Activated CD8-positive, alpha-beta memory T cell treated with anti-CD3 and anti-CD28 coated beads, Interleukin-2, amount 10 ng/mL, durations not matched to agents 7 days and 5 days (primary cell): Measurements from ENCODE around the gene SLC6A6. TPM values are rescaled to one million over a fixed set of nuclear protein-coding genes. Genes with fewer than 3 reads are reported as not detected.

Experiments
- ATAC-seq: fragments of 150-1000 bp; cut with Tn5 transposase; one replicate; pipeline ENCODE4 v1.10.0; 2021; ENCODE audit warnings: moderate library complexity
- CTCF ChIA-PET: fragments of 350-600 bp; sonication (Branson Sonifier 250); formaldehyde crosslinking; loops from one replicate; lab custom pipeline; 2021; ENCODE audit warnings: antibody characterized with exemption; lab: Charles Lee
- DNase-seq: peaks from one replicate; pipeline ENCODE4 v3.0.0-alpha.2; 2020
- H3K27ac Mint-ChIP-seq: one replicate; pipeline ENCODE4 v1.8.0; 2021; ENCODE audit warnings: mild to moderate bottlenecking, mixed read lengths
- H3K27me3 Mint-ChIP-seq: one replicate; pipeline ENCODE4 v1.8.0; 2021; ENCODE audit warnings: mixed read lengths
- H3K36me3 Mint-ChIP-seq: one replicate; pipeline ENCODE4 v1.8.0; 2021; ENCODE audit warnings: mild to moderate bottlenecking, mixed read lengths
- H3K4me1 Mint-ChIP-seq: one replicate; pipeline ENCODE4 v1.8.0; 2021; ENCODE audit warnings: mixed read lengths
- H3K4me3 Mint-ChIP-seq: one replicate; pipeline ENCODE4 v1.8.0; 2021; ENCODE audit warnings: mild to moderate bottlenecking, moderate library complexity, mixed read lengths
- H3K9me3 Mint-ChIP-seq: one replicate; pipeline ENCODE4 v1.8.0; 2022; ENCODE audit warnings: low read depth, mixed read lengths
- total RNA-seq, 2 experiments: library from RNA; stranded (reverse); gene quantifications; one replicate each; pipeline ENCODE4 v1.2.3, GENCODE V29; 2021

Gene SLC6A6
- total RNA-seq, 2 experiments from 2014 or later, result 55.3 to 64.6 TPM

GRCh38 chr3:14397046-14397445 lies 5.4 kb upstream of the SLC6A6 start:
- Mint-ChIP-seq H3K9me3 (no peaks in the 10 kb centered on the region), H3K4me1 (peaks cover 20% of the 10 kb centered on the region), H3K27me3 (peaks cover 3% of the 10 kb centered on the region), H3K36me3 (no peaks in the 10 kb centered on the region), H3K4me3 (no peak overlapping the region), H3K27ac (peak overlapping the region; percentile 54)
- no peak for ATAC-seq
- CTCF ChIA-PET, result no interaction called here
- no peak for DNase-seq

GRCh38 chr3:14397531-14397930 lies 4.9 kb upstream of the SLC6A6 start:
- no peak overlapping the region for H3K4me3 Mint-ChIP-seq
- H3K36me3 Mint-ChIP-seq, result no peaks in the 10 kb centered on the region
- CTCF ChIA-PET, result no interaction called here
- peaks cover 3% of the 10 kb centered on the region for H3K27me3 Mint-ChIP-seq
- ATAC-seq (no peak), DNase-seq (peak; percentile 54)
- H3K4me1 Mint-ChIP-seq, result peaks cover 22% of the 10 kb centered on the region
- peak overlapping the region; percentile 54 for H3K27ac Mint-ChIP-seq
- H3K9me3 Mint-ChIP-seq, result no peaks in the 10 kb centered on the region

DNA sequence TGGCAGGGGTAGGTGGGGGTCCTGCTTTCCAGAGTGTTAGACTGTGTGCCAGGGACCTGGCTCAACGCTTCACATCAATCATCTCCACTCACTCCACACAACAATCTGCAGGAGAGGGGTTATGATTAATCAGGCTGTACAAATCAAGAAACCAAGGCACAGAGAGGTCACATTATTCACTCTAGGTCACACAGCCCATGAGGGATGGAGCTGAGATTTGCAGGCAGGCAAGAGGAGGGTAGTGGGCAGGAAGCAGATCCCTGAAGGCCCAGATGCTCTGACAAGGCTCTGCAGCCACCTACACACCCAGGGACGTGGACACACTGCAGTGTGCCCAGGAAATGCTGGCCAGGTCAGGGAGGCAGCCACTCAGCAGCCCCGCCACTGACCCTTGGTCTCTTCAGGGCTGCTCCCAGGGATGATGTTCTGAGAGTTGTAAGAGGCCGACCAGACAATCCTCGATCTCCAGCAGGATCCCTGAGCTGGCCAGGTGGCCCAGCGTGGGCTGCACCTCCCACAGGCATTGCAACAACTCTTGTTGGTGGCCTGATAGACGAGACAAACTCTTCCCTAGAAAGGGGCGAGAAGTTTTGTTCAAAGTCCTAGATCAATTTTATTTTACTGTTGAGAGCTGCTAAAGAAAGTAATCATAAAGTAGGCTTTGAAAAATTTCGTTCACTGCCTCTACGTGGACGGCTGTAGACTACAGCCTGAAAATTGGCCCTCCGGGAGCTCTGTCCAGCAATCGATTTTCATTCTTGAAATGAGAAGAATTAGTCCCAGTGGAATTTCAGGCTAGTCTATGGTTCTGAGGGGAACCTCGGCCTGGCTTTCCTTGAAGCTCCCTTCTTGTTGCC lies 4.2 kb upstream of the SLC6A6 start:
- Mint-ChIP-seq H3K9me3 (no peaks in the 10 kb centered on the region), H3K27ac (no peak overlapping the region), H3K36me3 (peaks cover 2% of the 10 kb centered on the region), H3K4me1 (peaks cover 22% of the 10 kb centered on the region), H3K27me3 (peaks cover 3% of the 10 kb centered on the region), H3K4me3 (no peak overlapping the region)
- CTCF ChIA-PET, result interaction anchor here (1.5 to 2.2 kb wide), 3 partner anchors 11 to 70 kb away, joined by 3 to 12 read pairs (median 6); no protein-coding TSS in a partner anchor
- ATAC-seq, result no peak
- no peak for DNase-seq

- no peak overlapping the region for H3K4me3 Mint-ChIP-seq
- H3K9me3 Mint-ChIP-seq, result no peaks in the 10 kb centered on the region
- ATAC-seq (no peak), DNase-seq (no peak)
- H3K27ac Mint-ChIP-seq, result no peak overlapping the region
- peaks cover 4% of the 10 kb centered on the region for H3K36me3 Mint-ChIP-seq
- peaks cover 22% of the 10 kb centered on the region for H3K4me1 Mint-ChIP-seq
- CTCF ChIA-PET, result interaction anchor here (1.5 to 2.2 kb wide), 4 partner anchors 11 to 69 kb away, joined by 3 to 12 read pairs (median 6); no protein-coding TSS in a partner anchor
- H3K27me3 Mint-ChIP-seq, result peaks cover 3% of the 10 kb centered on the region
Observed at GRCh38 chr3:14398797-14399106, 3.7 kb upstream of the SLC6A6 start.

- Mint-ChIP-seq H3K4me3 (peak overlapping the region; percentile 91), H3K27me3 (peaks cover 3% of the 10 kb centered on the region), H3K36me3 (peaks cover 4% of the 10 kb centered on the region), H3K9me3 (no peaks in the 10 kb centered on the region), H3K27ac (peak overlapping the region; percentile 95), H3K4me1 (peaks cover 44% of the 10 kb centered on the region)
- CTCF ChIA-PET, result interaction anchor here (0.8 to 2.5 kb wide), 9 partner anchors 12 to 250 kb away, joined by 3 to 20 read pairs (median 5); partner anchors contain the start of gene CCDC174
- ATAC-seq (no peak), DNase-seq (no peak)
Observed at GRCh38 chr3:14401692-14402303, 608 bp upstream of the SLC6A6 start.

GRCh38 chr3:14403619-14404155 lies 1.3 kb downstream of the SLC6A6 start:
- peaks cover 3% of the 10 kb centered on the region for H3K27me3 Mint-ChIP-seq
- peaks cover 39% of the 10 kb centered on the region for H3K4me1 Mint-ChIP-seq
- peak overlapping the region; percentile 91 for H3K4me3 Mint-ChIP-seq
- ATAC-seq (no peak), DNase-seq (no peak)
- CTCF ChIA-PET, result interaction anchor here (0.7 to 3.3 kb wide), 8 partner anchors 17 to 142 kb away, joined by 3 to 21 read pairs (median 4); no protein-coding TSS in a partner anchor
- peaks cover 9% of the 10 kb centered on the region for H3K36me3 Mint-ChIP-seq
- H3K27ac Mint-ChIP-seq, result peak overlapping the region; percentile 84
- no peaks in the 10 kb centered on the region for H3K9me3 Mint-ChIP-seq

DNA sequence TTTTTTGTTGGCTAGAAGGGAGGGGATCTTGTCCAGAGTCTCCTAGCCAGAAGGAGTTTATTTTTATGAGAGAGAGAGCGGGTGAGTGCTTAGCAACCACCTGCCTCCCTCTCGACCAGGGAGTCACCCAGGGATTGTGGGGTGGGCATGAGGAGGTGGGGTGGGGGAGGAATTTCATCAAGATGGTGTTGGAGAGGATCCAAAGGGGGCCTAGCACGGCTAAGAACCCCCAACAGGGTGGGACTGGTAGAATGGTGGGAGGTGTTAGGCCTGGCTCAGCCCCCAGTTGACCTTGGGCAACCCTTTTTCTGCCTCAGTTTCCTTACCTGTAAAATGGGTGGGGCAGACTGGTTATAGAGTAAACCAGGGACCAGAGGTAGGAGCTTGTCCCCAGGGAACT lies 1.8 kb downstream of the SLC6A6 start:
- H3K9me3 Mint-ChIP-seq, result no peaks in the 10 kb centered on the region
- peaks cover 39% of the 10 kb centered on the region for H3K4me1 Mint-ChIP-seq
- peak overlapping the region; percentile 91 for H3K4me3 Mint-ChIP-seq
- peaks cover 3% of the 10 kb centered on the region for H3K27me3 Mint-ChIP-seq
- peaks cover 9% of the 10 kb centered on the region for H3K36me3 Mint-ChIP-seq
- peak overlapping the region; percentile 16 for H3K27ac Mint-ChIP-seq
- CTCF ChIA-PET, result interaction anchor here (0.8 to 3.3 kb wide), 6 partner anchors 17 to 142 kb away, joined by 3 to 21 read pairs (median 4); no protein-coding TSS in a partner anchor
- DNase-seq (no peak), ATAC-seq (no peak)

- Mint-ChIP-seq H3K36me3 (peaks cover 10% of the 10 kb centered on the region), H3K4me1 (peaks cover 43% of the 10 kb centered on the region), H3K27ac (no peak overlapping the region), H3K27me3 (peaks cover 3% of the 10 kb centered on the region), H3K9me3 (no peaks in the 10 kb centered on the region), H3K4me3 (peak overlapping the region; percentile 91)
- ATAC-seq (no peak), DNase-seq (no peak)
- CTCF ChIA-PET, result interaction anchor here (1.0 to 3.3 kb wide), 6 partner anchors 19 to 202 kb away, joined by 3 to 21 read pairs (median 4); no protein-coding TSS in a partner anchor
Observed at GRCh38 chr3:14404631-14405359, 2.4 kb downstream of the SLC6A6 start.

GRCh38 chr3:14405360-14406238 lies 3.2 kb downstream of the SLC6A6 start:
- Mint-ChIP-seq H3K4me1 (peaks cover 48% of the 10 kb centered on the region), H3K9me3 (no peaks in the 10 kb centered on the region), H3K27me3 (peaks cover 3% of the 10 kb centered on the region), H3K4me3 (no peak overlapping the region), H3K36me3 (peaks cover 10% of the 10 kb centered on the region), H3K27ac (no peak overlapping the region)
- no peak for DNase-seq
- no peak for ATAC-seq
- CTCF ChIA-PET, result interaction anchor here (0.9 to 3.3 kb wide), 5 partner anchors 20 to 202 kb away, joined by 3 to 21 read pairs (median 3); no protein-coding TSS in a partner anchor

DNA sequence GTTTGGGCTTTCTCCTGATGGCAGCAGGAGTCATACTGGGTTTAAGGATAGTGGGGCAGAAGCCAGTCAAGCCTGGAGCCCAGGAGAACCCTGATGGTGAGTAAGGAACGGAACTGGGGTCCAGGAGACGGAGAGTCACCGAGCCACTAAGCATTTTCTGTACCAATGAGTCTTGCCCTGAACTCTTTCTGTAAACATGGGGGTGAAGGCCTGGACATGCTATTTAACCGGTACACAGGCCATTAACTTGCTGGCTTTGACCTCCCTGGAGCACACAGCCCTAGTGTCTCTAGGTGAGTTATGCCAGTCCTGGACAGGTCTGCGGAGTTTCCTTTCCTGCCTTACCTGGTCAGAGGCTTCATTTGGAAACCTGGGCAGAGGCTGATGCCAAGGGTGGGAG lies 3.9 kb downstream of the SLC6A6 start:
- DNase-seq, result no peak
- Mint-ChIP-seq H3K4me3 (no peak overlapping the region), H3K27me3 (peaks cover 3% of the 10 kb centered on the region), H3K9me3 (no peaks in the 10 kb centered on the region), H3K27ac (no peak overlapping the region), H3K4me1 (peaks cover 51% of the 10 kb centered on the region), H3K36me3 (peaks cover 14% of the 10 kb centered on the region)
- ATAC-seq, result no peak
- CTCF ChIA-PET, result interaction anchor here (0.9 to 3.3 kb wide), 4 partner anchors 26 to 203 kb away, joined by 3 to 21 read pairs (median 3); no protein-coding TSS in a partner anchor

GRCh38 chr3:14406766-14407165 lies 4.4 kb downstream of the SLC6A6 start:
- Mint-ChIP-seq H3K27ac (no peak overlapping the region), H3K4me1 (peaks cover 50% of the 10 kb centered on the region), H3K36me3 (peaks cover 15% of the 10 kb centered on the region), H3K9me3 (no peaks in the 10 kb centered on the region), H3K4me3 (no peak overlapping the region), H3K27me3 (peaks cover 2% of the 10 kb centered on the region)
- no peak for ATAC-seq
- DNase-seq, result no peak
- CTCF ChIA-PET, result interaction anchor here (1.6 kb wide), 1 partner anchor 29 kb away, joined by 3 read pairs; no protein-coding TSS in a partner anchor

- DNase-seq (no peak), ATAC-seq (no peak)
- Mint-ChIP-seq H3K27ac (peak overlapping the region; percentile 8), H3K9me3 (no peaks in the 10 kb centered on the region), H3K4me3 (no peak overlapping the region), H3K36me3 (peaks cover 15% of the 10 kb centered on the region), H3K27me3 (no peaks in the 10 kb centered on the region), H3K4me1 (peaks cover 45% of the 10 kb centered on the region)
- CTCF ChIA-PET, result interaction anchor here (0.9 kb wide), 1 partner anchor 24 kb away, joined by 3 read pairs; no protein-coding TSS in a partner anchor
Observed at GRCh38 chr3:14407203-14407602, 4.8 kb downstream of the SLC6A6 start.
